Astrocyte (in vitro differentiated cells and primary cell): ENCODE measurements around the gene SLN. TPM values are rescaled to one million over a fixed set of nuclear protein-coding genes. Genes with fewer than 3 reads are reported as not detected.

Experiments
- DNase-seq: peaks from one replicate; pipeline ENCODE4 v3.0.0-alpha.2; 2010; ENCODE audit warnings: low read depth
- FAIRE-seq: peaks from 2 replicates; lab custom pipeline; 2011; peaks lifted over from hg19 to GRCh38; lab: Jason Lieb, UNC
- H2AFZ ChIP-seq: 2 replicates; pipeline ENCODE4 v1.6.0; 2012; ENCODE audit warnings: low read depth, low read length, inconsistent platforms
- H3K27ac ChIP-seq: 2 replicates; pipeline ENCODE4 v1.5.1; 2011; ENCODE audit warnings: low read depth, low read length, inconsistent platforms
- H3K27me3 ChIP-seq: 2 replicates; pipeline ENCODE4 v1.6.0; 2011; ENCODE audit warnings: low read length, inconsistent platforms; ENCODE audit not compliant: insufficient read depth
- H3K36me3 ChIP-seq: 2 replicates; pipeline ENCODE4 v1.5.1; 2011; ENCODE audit warnings: low read length, inconsistent platforms; ENCODE audit not compliant: insufficient read depth
- H3K4me1 ChIP-seq: 2 replicates; pipeline ENCODE4 v1.5.1; 2011; ENCODE audit warnings: low read length, inconsistent platforms; ENCODE audit not compliant: insufficient read depth
- H3K4me2 ChIP-seq: 2 replicates; pipeline ENCODE4 v1.6.0; 2012; ENCODE audit warnings: low read length, inconsistent platforms
- H3K4me3 ChIP-seq: 2 replicates; pipeline ENCODE4 v1.5.1; 2011; ENCODE audit warnings: low read depth, mild to moderate bottlenecking, low read length, inconsistent platforms; ENCODE audit not compliant: insufficient read depth
- H3K79me2 ChIP-seq: 2 replicates; pipeline ENCODE4 v1.6.0; 2012; ENCODE audit warnings: mild to moderate bottlenecking, low read length, inconsistent platforms; ENCODE audit not compliant: insufficient read depth
- H3K9ac ChIP-seq: 2 replicates; pipeline ENCODE4 v1.6.0; 2012; ENCODE audit warnings: mild to moderate bottlenecking, low read length, inconsistent platforms
- H3K9me3 ChIP-seq: 2 replicates; pipeline ENCODE4 v1.5.1; 2012; ENCODE audit warnings: low read depth, mild to moderate bottlenecking, low read length, inconsistent platforms; ENCODE audit not compliant: insufficient read depth
- H4K20me1 ChIP-seq: 2 replicates; pipeline ENCODE4 v1.6.0; 2012; ENCODE audit warnings: low read length, inconsistent platforms; ENCODE audit not compliant: insufficient read depth
- H3K27ac Mint-ChIP-seq: one replicate; pipeline ENCODE4 v1.8.0; 2021; ENCODE audit warnings: mild to moderate bottlenecking, mixed read lengths; ENCODE audit not compliant: unreplicated experiment
- H3K27me3 Mint-ChIP-seq: one replicate; pipeline ENCODE4 v1.8.0; 2021; ENCODE audit warnings: low read depth, mixed read lengths; ENCODE audit not compliant: unreplicated experiment
- H3K36me3 Mint-ChIP-seq: one replicate; pipeline ENCODE4 v1.8.0; 2021; ENCODE audit warnings: low read depth, mixed read lengths; ENCODE audit not compliant: unreplicated experiment
- H3K4me1 Mint-ChIP-seq: one replicate; pipeline ENCODE4 v1.8.0; 2021; ENCODE audit warnings: low read depth, mixed read lengths; ENCODE audit not compliant: unreplicated experiment
- H3K4me3 Mint-ChIP-seq: one replicate; pipeline ENCODE4 v1.8.0; 2021; ENCODE audit warnings: mild to moderate bottlenecking, moderate library complexity, mixed read lengths; ENCODE audit not compliant: unreplicated experiment
- H3K9me3 Mint-ChIP-seq: one replicate; pipeline ENCODE4 v1.8.0; 2021; ENCODE audit warnings: mild to moderate bottlenecking, mixed read lengths; ENCODE audit not compliant: unreplicated experiment
- CTCF ChIP-seq: IDR thresholded peaks from 2 replicates; pipeline ENCODE4 v1.5.1; 2011; ENCODE audit warnings: low read depth, mild to moderate bottlenecking, inconsistent platforms, low read length, moderate library complexity; ENCODE audit not compliant: insufficient read depth
- EZH2 ChIP-seq: IDR thresholded peaks from 2 replicates; pipeline ENCODE4 v1.6.1; 2012; ENCODE audit warnings: mild to moderate bottlenecking, low read length, inconsistent platforms; ENCODE audit not compliant: insufficient read depth
- total RNA-seq: library from RNA; stranded (reverse); gene quantifications from 2 replicates; pipeline ENCODE4 v1.2.1, GENCODE V29; 2021

The SLN gene
- total RNA-seq, 1 donor from 2014 or later, result 4.9 TPM

- Histone ChIP-seq H3K36me3 (no peaks in the 10 kb centered on the region), H4K20me1 (no peaks in the 10 kb centered on the region), H3K79me2 (no peaks in the 10 kb centered on the region), H2AFZ (no peak overlapping the region), H3K4me1 (peaks cover 19% of the 10 kb centered on the region), H3K9me3 (no peaks in the 10 kb centered on the region), H3K27me3 (peaks cover 6% of the 10 kb centered on the region), H3K4me3 (no peak overlapping the region), H3K27ac (no peak overlapping the region), H3K4me2 (no peak overlapping the region), H3K9ac (no peak overlapping the region)
- TF ChIP-seq EZH2 (no peak), CTCF (no peak)
- DNase-seq (no peak), FAIRE-seq (no peak)
- Mint-ChIP-seq H3K27me3 (no peaks in the 10 kb centered on the region), H3K9me3 (no peaks in the 10 kb centered on the region), H3K4me3 (no peak overlapping the region), H3K4me1 (peaks cover 41% of the 10 kb centered on the region), H3K27ac (no peak overlapping the region), H3K36me3 (no peaks in the 10 kb centered on the region)
Measured at GRCh38 chr11:107708792-107709191, 3.1 kb downstream of the SLN start.

- TF ChIP-seq CTCF (no peak), EZH2 (no peak)
Measured at GRCh38 chr11:107707807-107708206, 4.0 kb downstream of the SLN start.

GRCh38 chr11:107707215-107707671 is 4.6 kb downstream of the SLN start:
- no peaks in the 10 kb centered on the region for H4K20me1 ChIP-seq
- peaks cover 4% of the 10 kb centered on the region for H3K9me3 Mint-ChIP-seq
- H3K27me3 ChIP-seq, result peaks cover 3% of the 10 kb centered on the region
- H3K4me1 ChIP-seq, result peaks cover 19% of the 10 kb centered on the region
- H3K79me2 ChIP-seq, result no peaks in the 10 kb centered on the region
- H3K36me3 Mint-ChIP-seq, result no peaks in the 10 kb centered on the region
- FAIRE-seq (no peak), DNase-seq (no peak)
- H3K4me3 ChIP-seq, result no peak overlapping the region
- no peaks in the 10 kb centered on the region for H3K27me3 Mint-ChIP-seq
- no peak overlapping the region for H2AFZ ChIP-seq
- no peak overlapping the region for H3K4me2 ChIP-seq
- H3K9me3 ChIP-seq, result no peaks in the 10 kb centered on the region
- no peaks in the 10 kb centered on the region for H3K36me3 ChIP-seq
- peaks cover 51% of the 10 kb centered on the region for H3K4me1 Mint-ChIP-seq
- H3K27ac ChIP-seq, result no peak overlapping the region
- H3K4me3 Mint-ChIP-seq, result no peak overlapping the region
- peak overlapping the region; percentile 95 for H3K27ac Mint-ChIP-seq
- H3K9ac ChIP-seq, result no peak overlapping the region
- TF ChIP-seq CTCF (no peak), EZH2 (no peak)

More at GRCh38 chr11:107707807-107708206, 4.0 kb downstream of the SLN start:
- H3K4me1 Mint-ChIP-seq, result peaks cover 51% of the 10 kb centered on the region
- Histone ChIP-seq H3K79me2 (no peaks in the 10 kb centered on the region), H2AFZ (no peak overlapping the region), H3K4me3 (no peak overlapping the region), H3K27me3 (peaks cover 6% of the 10 kb centered on the region), H4K20me1 (no peaks in the 10 kb centered on the region), H3K27ac (no peak overlapping the region), H3K4me2 (no peak overlapping the region), H3K9me3 (no peaks in the 10 kb centered on the region), H3K9ac (no peak overlapping the region), H3K36me3 (no peaks in the 10 kb centered on the region), H3K4me1 (peaks cover 19% of the 10 kb centered on the region)
- no peak overlapping the region for H3K4me3 Mint-ChIP-seq
- peaks cover 4% of the 10 kb centered on the region for H3K9me3 Mint-ChIP-seq
- DNase-seq (no peak), FAIRE-seq (no peak)
- peak overlapping the region; percentile 95 for H3K27ac Mint-ChIP-seq
- no peaks in the 10 kb centered on the region for H3K27me3 Mint-ChIP-seq
- no peaks in the 10 kb centered on the region for H3K36me3 Mint-ChIP-seq
